ENCODE measurements around the gene RBM23. TPM values are rescaled to one million over a fixed set of nuclear protein-coding genes. Genes with fewer than 3 reads are reported as not detected.
"Not testable (repeated sequence)": the region's sequence is repeated elsewhere in the genome, so short reads cannot be mapped to it uniquely, and the experiment has no call there.

RBM23 gene
- total RNA-seq, 1 experiment from 2014 or later, result 70.0 TPM

GRCh38 chr14:22962061-22962676, 43.2 kb upstream of the RBM23 start:
- POLR2A ChIA-PET, result no interaction called here
- H3K4me1 Mint-ChIP-seq (ENCODE audit: low read depth, unreplicated experiment), result peaks cover 11% of the 10 kb centered on the region
- BruUV-seq (replicated peaks), result no TSS peak

GRCh38 chr14:22955702-22956569, 37.0 kb upstream of the RBM23 start:
- Histone ChIP-seq H3K4me3 (ENCODE audit: low read depth, low read length) (peak overlapping the region; percentile 58), H3K9me3 (no peaks in the 10 kb centered on the region), H3K4me1 (peaks cover 18% of the 10 kb centered on the region; the same call in 1 of the 2 replicates), H3K36me3 (ENCODE audit: control insufficient read depth, insufficient read depth, low read length) (peaks cover 1% of the 10 kb centered on the region; the same call in 1 of the 2 replicates), H3K27me3 (replicated peaks; ENCODE audit: control insufficient read depth, insufficient read depth, low read length) (no peaks in the 10 kb centered on the region)
- no peaks in the 10 kb centered on the region for H3K27me3 Mint-ChIP-seq (ENCODE audit: insufficient read depth, unreplicated experiment)
- H3K9me3 Mint-ChIP-seq (ENCODE audit: unreplicated experiment), result no peaks in the 10 kb centered on the region
- intact Hi-C loops (cut with micrococcal nuclease; ENCODE audit: unreplicated experiment), result loop anchor here (1.0 to 2.0 kb wide), 3 partner anchors 15 to 27 kb away; partner anchors contain the start of gene PRMT5
- peaks cover 25% of the 10 kb centered on the region for H3K4me1 Mint-ChIP-seq (ENCODE audit: low read depth, unreplicated experiment)
- TF ChIP-seq CTCF (IDR thresholded peaks at IDR 0.05; ENCODE audit: insufficient read depth in 1 of 2, low read depth in 1 of 2, low read length in 1 of 2, severe bottlenecking in 1 of 2, unreplicated experiment in 1 of 2), result no peak
- peak overlapping the region; percentile 94 for H3K4me3 Mint-ChIP-seq (ENCODE audit: unreplicated experiment)
- POLR2A ChIA-PET, result interaction anchor here (0.5 to 2.5 kb wide), 14 partner anchors 10 to 102 kb away, joined by 3 to 21 read pairs (median 5); partner anchors contain the start of genes AJUBA, PRMT5 and RBM23
- CTCF ChIA-PET, result interaction anchor here (0.7 to 2.0 kb wide), 12 partner anchors 17 to 390 kb away, joined by 3 to 19 read pairs (median 4); partner anchors contain the start of genes CDH24 and PRMT5
- no TSS peak for BruUV-seq (replicated peaks)
- DNase-seq, result no peak
- peaks cover 41% of the 10 kb centered on the region for H3K36me3 Mint-ChIP-seq (ENCODE audit: insufficient read depth, unreplicated experiment)
- peak overlapping the region; percentile 96 for H3K27ac Mint-ChIP-seq (ENCODE audit: unreplicated experiment)

More at GRCh38 chr14:22962061-22962676, 43.2 kb upstream of the RBM23 start:
- Mint-ChIP-seq H3K27ac (ENCODE audit: unreplicated experiment) (no peak overlapping the region), H3K9me3 (ENCODE audit: unreplicated experiment) (no peaks in the 10 kb centered on the region), H3K4me3 (ENCODE audit: unreplicated experiment) (no peak overlapping the region), H3K27me3 (ENCODE audit: insufficient read depth, unreplicated experiment) (no peaks in the 10 kb centered on the region), H3K36me3 (ENCODE audit: insufficient read depth, unreplicated experiment) (peaks cover 20% of the 10 kb centered on the region)
- H3K27me3 ChIP-seq (replicated peaks; ENCODE audit: control insufficient read depth, insufficient read depth, low read length), result no peaks in the 10 kb centered on the region
- intact Hi-C loops (cut with micrococcal nuclease; ENCODE audit: unreplicated experiment), result no loop called here
- no peak overlapping the region for H3K4me3 ChIP-seq (ENCODE audit: low read depth, low read length)
- no peak for DNase-seq
- no peaks in the 10 kb centered on the region for H3K9me3 ChIP-seq
- peaks cover 25% of the 10 kb centered on the region for H3K4me1 ChIP-seq
- H3K36me3 ChIP-seq (ENCODE audit: control insufficient read depth, insufficient read depth, low read length), result no peaks in the 10 kb centered on the region
- CTCF ChIA-PET, result no interaction called here
- TF ChIP-seq CTCF (IDR thresholded peaks at IDR 0.05; ENCODE audit: insufficient read depth in 1 of 2, low read depth in 1 of 2, low read length in 1 of 2, severe bottlenecking in 1 of 2, unreplicated experiment in 1 of 2), result no peak

- ChIA-PET POLR2A (interaction anchor here (0.6 kb wide), 1 partner anchor 30 kb away, joined by 3 read pairs; the partner anchor contains the start of gene AJUBA), CTCF (no interaction called here)
- intact Hi-C loops (cut with micrococcal nuclease; ENCODE audit: unreplicated experiment), result no loop called here
- H3K27ac Mint-ChIP-seq (ENCODE audit: unreplicated experiment), result no peak overlapping the region
- DNase-seq, result no peak
- BruUV-seq (replicated peaks), result no TSS peak
- Histone ChIP-seq H3K9me3 (no peaks in the 10 kb centered on the region), H3K27me3 (replicated peaks; ENCODE audit: control insufficient read depth, insufficient read depth, low read length) (no peaks in the 10 kb centered on the region), H3K4me1 (peaks cover 12% of the 10 kb centered on the region; the same call in 1 of the 2 replicates), H3K36me3 (ENCODE audit: control insufficient read depth, insufficient read depth, low read length) (peaks cover 1% of the 10 kb centered on the region; the same call in 1 of the 2 replicates), H3K4me3 (ENCODE audit: low read depth, low read length) (no peak overlapping the region)
- no peak for TF ChIP-seq CTCF (IDR thresholded peaks at IDR 0.05; ENCODE audit: insufficient read depth in 1 of 2, low read depth in 1 of 2, low read length in 1 of 2, severe bottlenecking in 1 of 2, unreplicated experiment in 1 of 2)
- H3K9me3 Mint-ChIP-seq (ENCODE audit: unreplicated experiment), result no peaks in the 10 kb centered on the region
- no peak overlapping the region for H3K4me3 Mint-ChIP-seq (ENCODE audit: unreplicated experiment)
- peaks cover 14% of the 10 kb centered on the region for H3K4me1 Mint-ChIP-seq (ENCODE audit: low read depth, unreplicated experiment)
- peaks cover 61% of the 10 kb centered on the region for H3K36me3 Mint-ChIP-seq (ENCODE audit: insufficient read depth, unreplicated experiment)
- H3K27me3 Mint-ChIP-seq (ENCODE audit: insufficient read depth, unreplicated experiment), result no peaks in the 10 kb centered on the region
Measured at GRCh38 chr14:22952418-22952817, 33.5 kb upstream of the RBM23 start.

- H3K27me3 ChIP-seq (replicated peaks; ENCODE audit: control insufficient read depth, insufficient read depth, low read length); CTCF ChIA-PET; H3K27me3 Mint-ChIP-seq (ENCODE audit: insufficient read depth, unreplicated experiment); H3K4me3 ChIP-seq (ENCODE audit: low read depth, low read length); POLR2A ChIA-PET; H3K36me3 ChIP-seq (ENCODE audit: control insufficient read depth, insufficient read depth, low read length); BruUV-seq (replicated peaks); intact Hi-C loops (cut with micrococcal nuclease; ENCODE audit: unreplicated experiment); H3K9me3 ChIP-seq; H3K27ac Mint-ChIP-seq (ENCODE audit: unreplicated experiment); H3K4me3 Mint-ChIP-seq (ENCODE audit: unreplicated experiment); DNase-seq; H3K9me3 Mint-ChIP-seq (ENCODE audit: unreplicated experiment): not testable (repeated sequence)
- H3K36me3 Mint-ChIP-seq (ENCODE audit: insufficient read depth, unreplicated experiment), result peaks cover 64% of the 10 kb centered on the region
- H3K4me1 Mint-ChIP-seq (ENCODE audit: low read depth, unreplicated experiment), result peaks cover 14% of the 10 kb centered on the region
- H3K4me1 ChIP-seq, result peaks cover 11% of the 10 kb centered on the region; the same call in 1 of the 2 replicates
Measured at GRCh38 chr14:22951795-22952194, 32.8 kb upstream of the RBM23 start.

Data from Caco-2 (cell line).